Naive thymus-derived CD4-positive, alpha-beta T cell (primary cell): ENCODE measurements around the gene TNRC6C. TPM values are rescaled to one million over a fixed set of nuclear protein-coding genes. Genes with fewer than 3 reads are reported as not detected.

Source experiments
- ATAC-seq: fragments of 150-1000 bp; cut with Tn5 transposase; 2 replicates; pipeline ENCODE4 v1.10.0; 2021; ENCODE audit warnings: mild to moderate bottlenecking, moderate library complexity
- CTCF ChIA-PET: fragments of 350-600 bp; sonication (Branson Sonifier 250); formaldehyde crosslinking; loops from one replicate; lab custom pipeline; 2021; ENCODE audit warnings: antibody characterized with exemption; lab: Charles Lee
- POLR2A ChIA-PET: fragments of 350-600 bp; sonication (Branson Sonifier 250); formaldehyde crosslinking; loops from one replicate; lab custom pipeline; 2021; ENCODE audit warnings: antibody characterized with exemption, inconsistent platforms; lab: Charles Lee
- DNase-seq, 9 donors: peaks; one replicate each; pipeline versions ENCODE4 v3.0.0 to v3.0.0-alpha.2; 2020 to 2022; ENCODE audit warnings: mixed read lengths in 1 of 9
- H3K27ac ChIP-seq: one replicate; pipeline ENCODE4 v1.7.0; 2013; ENCODE audit warnings: mild to moderate bottlenecking, low read depth, low read length, moderate library complexity
- H3K27me3 ChIP-seq, 2 donors: one replicate each; pipeline ENCODE4 v1.7.0; 2013; ENCODE audit warnings: low read length in 2 of 2, mild to moderate bottlenecking in 2 of 2, moderate library complexity in 2 of 2; ENCODE audit not compliant: control insufficient read depth in 2 of 2, insufficient read depth in 2 of 2
- H3K36me3 ChIP-seq, 3 experiments: 1 replicate in 2 of 3; 2 replicates in 1 of 3; pipeline ENCODE4 v1.7.0; 2013; ENCODE audit warnings: low read length in 3 of 3, mild to moderate bottlenecking in 3 of 3, moderate library complexity in 1 of 3; ENCODE audit not compliant: insufficient read depth in 3 of 3, control insufficient read depth in 2 of 3
- H3K4me1 ChIP-seq, 2 donors: one replicate each; pipeline ENCODE4 v1.7.0; 2013; ENCODE audit warnings: low read length in 2 of 2, mild to moderate bottlenecking in 2 of 2, moderate library complexity in 1 of 2; ENCODE audit not compliant: control insufficient read depth in 2 of 2, insufficient read depth in 2 of 2
- H3K4me3 ChIP-seq: 2 replicates; pipeline ENCODE4 v1.7.0; 2013; ENCODE audit warnings: mild to moderate bottlenecking, low read length
- H3K9me3 ChIP-seq, 3 experiments: 1 replicate in 2 of 3; 2 replicates in 1 of 3; pipeline ENCODE4 v1.7.0; 2013; ENCODE audit warnings: low read length in 3 of 3; ENCODE audit not compliant: control insufficient read depth in 2 of 3
- H3K27ac Mint-ChIP-seq, 9 donors: one replicate each; pipeline ENCODE4 v1.8.0; 2020 to 2022; ENCODE audit warnings: mixed read lengths in 9 of 9, mild to moderate bottlenecking in 8 of 9, moderate library complexity in 5 of 9, inconsistent platforms in 2 of 9
- H3K27me3 Mint-ChIP-seq, 5 donors: one replicate each; pipeline ENCODE4 v1.8.0; 2021 to 2022; ENCODE audit warnings: mixed read lengths in 5 of 5, mild to moderate bottlenecking in 1 of 5
- H3K36me3 Mint-ChIP-seq, 5 donors: one replicate each; pipeline ENCODE4 v1.8.0; 2020 to 2022; ENCODE audit warnings: mixed read lengths in 5 of 5, mild to moderate bottlenecking in 3 of 5, inconsistent platforms in 1 of 5
- H3K4me1 Mint-ChIP-seq, 7 donors: one replicate each; pipeline ENCODE4 v1.8.0; 2020 to 2022; ENCODE audit warnings: mixed read lengths in 7 of 7, mild to moderate bottlenecking in 3 of 7, inconsistent platforms in 1 of 7
- H3K4me3 Mint-ChIP-seq, 10 donors: one replicate each; pipeline ENCODE4 v1.8.0; 2020 to 2022; ENCODE audit warnings: mild to moderate bottlenecking in 10 of 10, mixed read lengths in 10 of 10, moderate library complexity in 6 of 10, inconsistent platforms in 2 of 10
- H3K9me3 Mint-ChIP-seq, 11 donors: one replicate each; pipeline ENCODE4 v1.8.0; 2020 to 2022; ENCODE audit warnings: mixed read lengths in 11 of 11, mild to moderate bottlenecking in 4 of 11, inconsistent platforms in 1 of 11, moderate library complexity in 1 of 11
- intact Hi-C, 2 donors: fragments of 100-400 bp; cut with micrococcal nuclease; formaldehyde crosslinking; loops; one replicate each; pipeline ENCODE4 v1.15.1; 2023
- polyA plus RNA-seq, 2 donors: library from polyadenylated mRNA; unstranded; fragments of 300-500 nt; fragmentation: Illumina TruSeq; gene quantifications; one replicate each; pipeline ENCODE4 v1.2.3, GENCODE V29; 2021
- total RNA-seq, 6 experiments: library from RNA in 5 of 6; stranded (reverse) in 5 of 6; gene quantifications; 1 replicate in 5 of 6; 2 replicates in 1 of 6; pipeline ENCODE4 v1.2.3 and lab custom pipeline; 2021 to 2026

Gene TNRC6C
- total and polyA plus RNA-seq, 7 experiments from 2014 or later = 7.4 to 133 (median 73.4) TPM

DNA sequence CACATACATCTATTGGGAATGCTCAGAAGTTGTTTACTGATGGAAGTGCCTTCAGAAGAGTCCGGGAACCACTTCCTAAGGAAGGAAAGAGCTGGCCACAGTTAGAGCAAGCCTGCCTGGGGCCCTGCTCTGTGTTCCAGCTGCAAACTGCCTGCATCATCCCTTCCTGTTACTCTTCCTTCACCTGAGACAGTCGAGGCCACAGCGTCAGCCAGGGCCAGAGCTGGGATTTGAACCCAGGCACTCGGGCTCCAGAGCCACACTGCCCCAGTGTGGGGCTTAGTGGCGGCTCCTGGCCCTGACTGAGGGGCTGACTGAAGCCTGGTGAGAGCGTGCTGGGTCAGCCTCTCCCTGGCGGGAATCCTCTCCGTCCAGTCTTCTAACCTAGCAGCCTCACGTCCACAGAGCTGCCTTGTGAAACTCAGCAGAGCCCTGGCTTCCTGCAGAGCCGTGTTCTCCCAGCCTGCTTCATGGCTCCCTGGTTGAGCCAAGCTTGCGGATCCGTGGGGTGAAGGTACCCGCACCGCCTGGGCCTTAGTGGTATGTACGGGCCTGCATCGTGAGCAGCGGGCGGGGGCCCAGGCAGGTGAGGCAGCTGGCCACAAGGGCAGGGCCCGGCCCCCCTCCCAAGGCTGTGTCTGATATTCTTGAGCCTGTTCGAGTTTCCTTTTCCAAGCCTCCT, 183.1 kb downstream of the TNRC6C start:
- H3K36me3 ChIP-seq = peaks cover under 1 to 43% (median 4%) of the 10 kb centered on the region in 3 experiments
- no peaks in the 10 kb centered on the region for H3K9me3 ChIP-seq
- H3K27ac ChIP-seq = peak overlapping the region; percentile 34
- no peak overlapping the region for H3K4me3 ChIP-seq
- ChIA-PET POLR2A (interaction anchor here (0.9 to 27.3 kb wide), 7 partner anchors 1 to 35 kb away, joined by 3 to 898 read pairs (median 5); partner anchors contain the start of genes C17orf99, TMC6 and TMC8), CTCF (interaction anchor here (1.6 kb wide), 1 partner anchor 28 kb away, joined by 4 read pairs; no protein-coding TSS in a partner anchor)
- peaks cover 46 to 69% (median 63%) of the 10 kb centered on the region in 7 donors for H3K4me1 Mint-ChIP-seq
- peak overlapping the region in 4 of 9 donors; percentile 48 to 73 (median 66) for H3K27ac Mint-ChIP-seq
- intact Hi-C loops = loop anchor here in 1 of 2 donors (10.0 kb wide), 1 partner anchor 73 kb away; the partner anchor contains the start of gene BIRC5
- peaks cover 0 to 22% (median 4%) of the 10 kb centered on the region in 5 donors for H3K36me3 Mint-ChIP-seq
- no peaks in the 10 kb centered on the region for H3K27me3 ChIP-seq
- H3K27me3 Mint-ChIP-seq = no peaks in the 10 kb centered on the region
- ATAC-seq = no peak
- DNase-seq = no peak
- H3K4me3 Mint-ChIP-seq = peak overlapping the region in 2 of 10 donors; percentile 18 to 30
- peaks cover 0 to 3% (median 0%) of the 10 kb centered on the region in 11 donors for H3K9me3 Mint-ChIP-seq
- peaks cover 24 to 60% of the 10 kb centered on the region in 2 donors for H3K4me1 ChIP-seq

- intact Hi-C loops = loop anchor here in 1 of 2 donors (10.0 kb wide), 1 partner anchor 73 kb away; the partner anchor contains the start of gene BIRC5
- Mint-ChIP-seq H3K4me1 (peaks cover 41 to 63% (median 56%) of the 10 kb centered on the region in 7 donors), H3K9me3 (peaks cover 0 to 3% (median 0%) of the 10 kb centered on the region in 11 donors), H3K36me3 (peaks cover 0 to 17% (median 4%) of the 10 kb centered on the region in 5 donors), H3K4me3 (peak overlapping the region in 3 of 10 donors; percentile 9 to 47 (median 29)), H3K27me3 (no peaks in the 10 kb centered on the region), H3K27ac (peak overlapping the region in 8 of 9 donors; percentile 21 to 88 (median 50))
- H3K27ac ChIP-seq = peak overlapping the region; percentile 34
- no peaks in the 10 kb centered on the region for H3K27me3 ChIP-seq
- H3K36me3 ChIP-seq = peaks cover 0 to 36% (median 0%) of the 10 kb centered on the region in 3 experiments
- no peak for ATAC-seq
- POLR2A ChIA-PET = interaction anchor here (0.9 to 27.3 kb wide), 7 partner anchors 2 to 34 kb away, joined by 3 to 898 read pairs (median 4); partner anchors contain the start of genes C17orf99, TMC6 and TMC8
- CTCF ChIA-PET = interaction anchor here (1.6 kb wide), 1 partner anchor 29 kb away, joined by 4 read pairs; no protein-coding TSS in a partner anchor
- peaks cover 17 to 53% of the 10 kb centered on the region in 2 donors for H3K4me1 ChIP-seq
- no peak overlapping the region for H3K4me3 ChIP-seq
- no peaks in the 10 kb centered on the region for H3K9me3 ChIP-seq
- DNase-seq = no peak
These were observed 183.8 kb downstream of the TNRC6C start for GRCh38 chr17:78142119-78142861.

- Histone ChIP-seq H3K4me1 (peaks cover 9 to 46% of the 10 kb centered on the region in 2 donors), H3K9me3 (no peaks in the 10 kb centered on the region), H3K27me3 (no peaks in the 10 kb centered on the region), H3K36me3 (peaks cover 0 to 26% (median 0%) of the 10 kb centered on the region in 3 experiments), H3K27ac (peak overlapping the region; percentile 37), H3K4me3 (no peak overlapping the region)
- intact Hi-C loops = loop anchor here in 1 of 2 donors (10.0 kb wide), 1 partner anchor 71 kb away; the partner anchor contains the start of gene BIRC5
- CTCF ChIA-PET = interaction anchor here (1.1 kb wide), 1 partner anchor 33 kb away, joined by 5 read pairs; no protein-coding TSS in a partner anchor
- Mint-ChIP-seq H3K4me1 (peaks cover 33 to 62% (median 58%) of the 10 kb centered on the region in 7 donors), H3K4me3 (no peak overlapping the region), H3K27ac (peak overlapping the region in 8 of 9 donors; percentile 44 to 88 (median 77)), H3K27me3 (peaks cover 0 to under 1% (median 0%) of the 10 kb centered on the region in 5 donors), H3K36me3 (peaks cover 0 to 15% (median 4%) of the 10 kb centered on the region in 5 donors), H3K9me3 (peaks cover 0 to 3% (median 0%) of the 10 kb centered on the region in 11 donors)
- ATAC-seq = no peak
- POLR2A ChIA-PET = interaction anchor here (0.8 to 27.3 kb wide), 8 partner anchors 8 to 43 kb away, joined by 3 to 898 read pairs (median 4); partner anchors contain the start of genes AFMID, TK1, TMC6 and TMC8
- no peak for DNase-seq
These were observed 185.0 kb downstream of the TNRC6C start for GRCh38 chr17:78143214-78144146.

GRCh38 chr17:78144147-78144719, 185.7 kb downstream of the TNRC6C start:
- no peak overlapping the region for H3K4me3 ChIP-seq
- Mint-ChIP-seq H3K9me3 (peaks cover 0 to 3% (median 0%) of the 10 kb centered on the region in 11 donors), H3K27me3 (peaks cover 0 to 4% (median 0%) of the 10 kb centered on the region in 5 donors), H3K27ac (peak overlapping the region in 7 of 9 donors; percentile 44 to 88 (median 78)), H3K4me3 (peak overlapping the region in 2 of 10 donors; percentile 11 to 14), H3K4me1 (peaks cover 30 to 58% (median 54%) of the 10 kb centered on the region in 7 donors), H3K36me3 (peaks cover 0 to 13% (median 4%) of the 10 kb centered on the region in 5 donors)
- no peaks in the 10 kb centered on the region for H3K27me3 ChIP-seq
- H3K27ac ChIP-seq = peak overlapping the region; percentile 37
- no peaks in the 10 kb centered on the region for H3K9me3 ChIP-seq
- H3K4me1 ChIP-seq = peaks cover 9 to 41% of the 10 kb centered on the region in 2 donors
- ATAC-seq (no peak), DNase-seq (no peak)
- POLR2A ChIA-PET = interaction anchor here (0.7 to 27.3 kb wide), 8 partner anchors 8 to 43 kb away, joined by 3 to 898 read pairs (median 4); partner anchors contain the start of genes AFMID, TK1, TMC6 and TMC8
- H3K36me3 ChIP-seq = peaks cover 0 to 18% (median 0%) of the 10 kb centered on the region in 3 experiments
- CTCF ChIA-PET = interaction anchor here (0.8 to 1.1 kb wide), 2 partner anchors 32 to 85 kb away, joined by 5 read pairs; no protein-coding TSS in a partner anchor
- intact Hi-C loops = loop anchor here in 1 of 2 donors (10.0 kb wide), 1 partner anchor 71 kb away; the partner anchor contains the start of gene BIRC5
